DOHH2 (cell line): Measurements from ENCODE around the gene HOXC6.
A peak's percentile ranks its signal among the peaks of the same experiment; 100 is the strongest.

Experiments
- H3F3A ChIP-seq: fragments of 200-600 bp; sonication (generic), shearing (Covaris generic); 2 replicates; pipeline ENCODE4 v1.6.0; 2016; ENCODE audit warnings: antibody characterized with exemption, mild to moderate bottlenecking; ENCODE audit not compliant: control insufficient read depth, insufficient read depth
- H3K27ac ChIP-seq: fragments of 200-600 bp; sonication (generic); 2 replicates; pipeline ENCODE4 v1.5.1; 2014; ENCODE audit warnings: low read depth, mild to moderate bottlenecking, low read length, moderate library complexity
- H3K27me3 ChIP-seq: fragments of 200-600 bp; sonication (generic); 2 replicates; pipeline ENCODE4 v1.6.1; 2014; ENCODE audit warnings: mild to moderate bottlenecking, low read length, mixed read lengths; ENCODE audit not compliant: control insufficient read depth
- H3K36me3 ChIP-seq: fragments of 200-600 bp; sonication (generic); 2 replicates; pipeline ENCODE4 v1.6.1; 2014; ENCODE audit warnings: mild to moderate bottlenecking, low read length, moderate library complexity, mixed read lengths; ENCODE audit not compliant: control insufficient read depth
- H3K4me1 ChIP-seq: fragments of 200-600 bp; sonication (generic); 2 replicates; pipeline ENCODE4 v1.6.1; 2014; ENCODE audit warnings: mild to moderate bottlenecking, low read length, mixed read lengths; ENCODE audit not compliant: control insufficient read depth
- H3K4me2 ChIP-seq: fragments of 200-600 bp; sonication (generic); 2 replicates; pipeline ENCODE4 v1.6.0; 2014; ENCODE audit warnings: mild to moderate bottlenecking, low read length, moderate library complexity
- H3K4me3 ChIP-seq: fragments of 200-600 bp; sonication (generic); 2 replicates; pipeline ENCODE4 v1.5.1; 2014; ENCODE audit warnings: mild to moderate bottlenecking, low read length, mixed read lengths
- H3K79me2 ChIP-seq: fragments of 200-600 bp; sonication (generic); 2 replicates; pipeline ENCODE4 v1.6.1; 2014; ENCODE audit warnings: mild to moderate bottlenecking, low read length, mixed read lengths; ENCODE audit not compliant: control insufficient read depth
- H3K9me2 ChIP-seq: fragments of 200-600 bp; sonication (generic); replicated peaks from 2 replicates; pipeline ENCODE4 v1.6.1; 2014; ENCODE audit warnings: mild to moderate bottlenecking, low read length, mixed read lengths; ENCODE audit not compliant: control insufficient read depth
- H3K9me3 ChIP-seq: fragments of 200-600 bp; sonication (generic); 2 replicates; pipeline ENCODE4 v1.6.1; 2014; ENCODE audit warnings: antibody characterized with exemption, low read length, mixed read lengths; ENCODE audit not compliant: control insufficient read depth, insufficient read depth
- H4K20me1 ChIP-seq: fragments of 200-600 bp; sonication (generic); 2 replicates; pipeline ENCODE4 v1.6.0; 2014; ENCODE audit warnings: low read depth, mild to moderate bottlenecking, antibody characterized with exemption, low read length, moderate library complexity; ENCODE audit not compliant: control insufficient read depth, insufficient read depth
- CTCF ChIP-seq: fragments of 200-600 bp; sonication (generic); IDR thresholded peaks from one replicate; pipeline ENCODE4 v1.5.1; 2014; ENCODE audit warnings: antibody characterized with exemption, mild to moderate bottlenecking, low read depth, low read length; ENCODE audit not compliant: poor library complexity, severe bottlenecking
- EZH2phosphoT487 ChIP-seq: fragments of 200-600 bp; sonication (generic); IDR thresholded peaks from 2 replicates; pipeline ENCODE4 v1.6.1; 2017; ENCODE audit warnings: borderline replicate concordance, mild to moderate bottlenecking, antibody characterized with exemption, low read length, moderate library complexity, mixed read lengths

The HOXC6 gene

DNA sequence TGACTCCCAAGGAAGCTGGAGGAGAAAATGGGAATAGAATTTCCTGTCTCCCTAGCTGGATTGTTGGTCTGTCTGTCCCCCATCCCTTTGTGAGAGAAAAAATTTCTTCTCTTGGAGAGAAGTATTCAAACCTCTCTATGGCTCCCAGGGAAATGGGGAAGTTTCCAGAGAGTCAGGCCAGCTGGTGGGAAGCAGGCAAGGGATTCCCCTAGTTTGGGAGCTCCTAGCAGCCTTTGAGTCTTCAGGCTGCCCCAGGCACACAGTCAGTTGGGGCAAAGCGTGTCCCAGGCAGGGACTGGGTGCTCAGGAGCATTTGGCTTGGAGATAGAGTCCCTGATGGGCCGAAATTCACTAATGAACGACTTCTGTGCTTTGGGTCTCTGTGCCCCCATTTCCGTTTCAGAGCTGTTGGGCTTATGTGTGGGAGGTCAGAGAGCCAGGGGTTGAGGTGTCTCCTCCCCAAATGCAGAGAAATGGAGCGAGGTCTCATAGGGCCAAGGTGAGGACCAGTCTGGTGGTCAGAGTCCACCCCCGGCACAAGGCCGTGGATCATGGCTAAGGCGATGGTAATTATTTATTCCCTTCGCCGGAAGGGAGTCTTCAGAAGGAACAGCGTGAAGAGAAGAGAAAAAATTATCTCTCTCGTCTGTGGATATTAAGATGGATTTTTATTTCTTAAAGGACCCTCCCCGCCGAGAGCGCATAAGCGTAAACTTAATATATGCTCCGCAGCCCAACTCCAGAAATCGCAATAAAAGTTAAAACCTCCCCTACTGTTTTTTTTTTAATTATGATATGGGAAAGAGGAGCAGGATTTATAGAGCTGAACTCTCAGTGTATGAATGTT, 34.9 kb upstream of the HOXC6 start:
- no peak overlapping the region for H3K27ac ChIP-seq
- H3K4me2 ChIP-seq: no peak overlapping the region
- H3K9me2 ChIP-seq: no peaks in the 10 kb centered on the region
- H3K9me3 ChIP-seq: no peaks in the 10 kb centered on the region
- H3K27me3 ChIP-seq: peaks cover 98% of the 10 kb centered on the region
- peaks cover 5% of the 10 kb centered on the region; the same call in 1 of the 2 replicates for H4K20me1 ChIP-seq
- H3F3A ChIP-seq: 0 out of 2 replicates have a peak, but pooled peaks cover 2% of the 10 kb centered on the region
- H3K79me2 ChIP-seq: no peaks in the 10 kb centered on the region
- peaks cover 35% of the 10 kb centered on the region for H3K4me1 ChIP-seq
- no peaks in the 10 kb centered on the region for H3K36me3 ChIP-seq
- H3K4me3 ChIP-seq: no peak overlapping the region
- peak; percentile 85; the same call in 1 of the 2 replicates for TF ChIP-seq EZH2phosphoT487
- no peak for TF ChIP-seq CTCF

- Histone ChIP-seq H3K4me1 (peaks cover 30% of the 10 kb centered on the region), H3K27ac (no peak overlapping the region), H3F3A (0 out of 2 replicates have a peak, but pooled peaks cover 2% of the 10 kb centered on the region), H3K27me3 (peaks cover 98% of the 10 kb centered on the region), H3K79me2 (no peaks in the 10 kb centered on the region), H4K20me1 (no peaks in the 10 kb centered on the region), H3K9me3 (no peaks in the 10 kb centered on the region), H3K9me2 (no peaks in the 10 kb centered on the region), H3K4me3 (no peak overlapping the region), H3K4me2 (no peak overlapping the region), H3K36me3 (no peaks in the 10 kb centered on the region)
- TF ChIP-seq EZH2phosphoT487 (no peak), CTCF (no peak)
These were observed 34.3 kb upstream of the HOXC6 start for GRCh38 chr12:53994009-53994263.

GRCh38 chr12:53994264-53995001, 33.8 kb upstream of the HOXC6 start:
- H3K27ac ChIP-seq: no peak overlapping the region
- peaks cover 25% of the 10 kb centered on the region for H3K4me1 ChIP-seq
- no peak overlapping the region for H3K4me2 ChIP-seq
- H3K27me3 ChIP-seq: peaks cover 96% of the 10 kb centered on the region
- no peaks in the 10 kb centered on the region for H3K9me3 ChIP-seq
- TF ChIP-seq CTCF (no peak), EZH2phosphoT487 (no peak)
- no peaks in the 10 kb centered on the region for H3K79me2 ChIP-seq
- H3K9me2 ChIP-seq: no peaks in the 10 kb centered on the region
- 0 out of 2 replicates have a peak, but pooled peaks cover 2% of the 10 kb centered on the region for H3F3A ChIP-seq
- H3K36me3 ChIP-seq: no peaks in the 10 kb centered on the region
- no peaks in the 10 kb centered on the region for H4K20me1 ChIP-seq
- no peak overlapping the region for H3K4me3 ChIP-seq
